Mucosa of rectum (tissue), 2 donors: ENCODE data around the gene MAB21L3.

Experiments
- H3K27ac ChIP-seq, 2 donors: one replicate each; pipeline ENCODE4 v1.7.0; 2013; ENCODE audit warnings: inconsistent platforms in 2 of 2, low read depth in 2 of 2, low read length in 2 of 2
- H3K27me3 ChIP-seq, 2 donors: one replicate each; pipeline ENCODE4 v1.7.0; 2013; ENCODE audit warnings: low read length in 2 of 2; ENCODE audit not compliant: control insufficient read depth in 2 of 2, insufficient read depth in 2 of 2
- H3K36me3 ChIP-seq, 2 donors: one replicate each; pipeline ENCODE4 v1.7.0; 2013; ENCODE audit warnings: low read length in 2 of 2; ENCODE audit not compliant: control insufficient read depth in 2 of 2, insufficient read depth in 2 of 2
- H3K4me1 ChIP-seq, 2 donors: one replicate each; pipeline ENCODE4 v1.7.0; 2013; ENCODE audit warnings: low read length in 2 of 2, mild to moderate bottlenecking in 1 of 2; ENCODE audit not compliant: control insufficient read depth in 2 of 2, insufficient read depth in 2 of 2
- H3K4me3 ChIP-seq, 2 donors: one replicate each; pipeline ENCODE4 v1.7.0; 2013; ENCODE audit warnings: low read length in 2 of 2
- H3K9ac ChIP-seq, 2 donors: one replicate each; pipeline ENCODE4 v1.7.0; 2013; ENCODE audit warnings: low read length in 2 of 2, low read depth in 1 of 2, mild to moderate bottlenecking in 1 of 2
- H3K9me3 ChIP-seq, 2 donors: one replicate each; pipeline ENCODE4 v1.7.0; 2013; ENCODE audit warnings: low read length in 2 of 2; ENCODE audit not compliant: control insufficient read depth in 2 of 2
- donor health status: healthy.
- donor health status: Normal muscosa, but diverticular disease.

Gene MAB21L3

GRCh38 chr1:116169898-116170297 is 58.7 kb downstream of the MAB21L3 start:
- H3K9ac ChIP-seq, result no peak overlapping the region
- peaks cover 0 to 2% of the 10 kb centered on the region in 2 donors for H3K27me3 ChIP-seq
- no peak overlapping the region for H3K4me3 ChIP-seq
- H3K9me3 ChIP-seq, result no peaks in the 10 kb centered on the region
- peaks cover 15 to 18% of the 10 kb centered on the region in 2 donors for H3K4me1 ChIP-seq
- H3K27ac ChIP-seq, result no peak overlapping the region
- H3K36me3 ChIP-seq, result no peaks in the 10 kb centered on the region

GRCh38 chr1:116170721-116171589 is 59.8 kb downstream of the MAB21L3 start:
- H3K4me1 ChIP-seq, result peaks cover 14 to 18% of the 10 kb centered on the region in 2 donors
- H3K36me3 ChIP-seq, result no peaks in the 10 kb centered on the region
- no peaks in the 10 kb centered on the region for H3K9me3 ChIP-seq
- H3K27ac ChIP-seq, result no peak overlapping the region
- H3K9ac ChIP-seq, result no peak overlapping the region
- peaks cover 0 to 2% of the 10 kb centered on the region in 2 donors for H3K27me3 ChIP-seq
- no peak overlapping the region for H3K4me3 ChIP-seq

- no peak overlapping the region for H3K4me3 ChIP-seq
- H3K4me1 ChIP-seq, result peaks cover 12 to 19% of the 10 kb centered on the region in 2 donors
- H3K27ac ChIP-seq, result no peak overlapping the region
- no peak overlapping the region for H3K9ac ChIP-seq
- no peaks in the 10 kb centered on the region for H3K9me3 ChIP-seq
- H3K27me3 ChIP-seq, result peaks cover 0 to 2% of the 10 kb centered on the region in 2 donors
- H3K36me3 ChIP-seq, result no peaks in the 10 kb centered on the region
Measured at GRCh38 chr1:116172666-116173065, 61.5 kb downstream of the MAB21L3 start.

GRCh38 chr1:116175611-116176010 is 64.4 kb downstream of the MAB21L3 start:
- no peaks in the 10 kb centered on the region for H3K9me3 ChIP-seq
- peaks cover 16 to 29% of the 10 kb centered on the region in 2 donors for H3K4me1 ChIP-seq
- no peak overlapping the region for H3K9ac ChIP-seq
- H3K36me3 ChIP-seq, result no peaks in the 10 kb centered on the region
- no peak overlapping the region for H3K27ac ChIP-seq
- H3K4me3 ChIP-seq, result no peak overlapping the region
- H3K27me3 ChIP-seq, result peaks cover 0 to 2% of the 10 kb centered on the region in 2 donors

GRCh38 chr1:116176306-116176789 is 65.1 kb downstream of the MAB21L3 start:
- peaks cover 16 to 29% of the 10 kb centered on the region in 2 donors for H3K4me1 ChIP-seq
- no peaks in the 10 kb centered on the region for H3K9me3 ChIP-seq
- H3K27me3 ChIP-seq, result peaks cover 0 to 2% of the 10 kb centered on the region in 2 donors
- no peak overlapping the region for H3K4me3 ChIP-seq
- no peak overlapping the region for H3K27ac ChIP-seq
- no peaks in the 10 kb centered on the region for H3K36me3 ChIP-seq
- H3K9ac ChIP-seq, result no peak overlapping the region

- Histone ChIP-seq H3K36me3 (no peaks in the 10 kb centered on the region), H3K27me3 (peaks cover 0 to 2% of the 10 kb centered on the region in 2 donors), H3K4me3 (no peak overlapping the region), H3K9me3 (no peaks in the 10 kb centered on the region), H3K27ac (peak overlapping the region in 1 of 2 donors; percentile 91), H3K9ac (no peak overlapping the region), H3K4me1 (peaks cover 16 to 29% of the 10 kb centered on the region in 2 donors)
Measured at GRCh38 chr1:116177861-116178260, 66.7 kb downstream of the MAB21L3 start.

GRCh38 chr1:116178837-116179236 is 67.6 kb downstream of the MAB21L3 start:
- Histone ChIP-seq H3K4me3 (peak overlapping the region in 1 of 2 donors; percentile 48), H3K9ac (no peak overlapping the region), H3K27ac (peak overlapping the region; percentile 69 to 91), H3K4me1 (peaks cover 16 to 29% of the 10 kb centered on the region in 2 donors), H3K9me3 (no peaks in the 10 kb centered on the region), H3K27me3 (no peaks in the 10 kb centered on the region), H3K36me3 (no peaks in the 10 kb centered on the region)

GRCh38 chr1:116179419-116179818 is 68.2 kb downstream of the MAB21L3 start:
- peaks cover 16 to 29% of the 10 kb centered on the region in 2 donors for H3K4me1 ChIP-seq
- H3K27me3 ChIP-seq, result no peaks in the 10 kb centered on the region
- no peaks in the 10 kb centered on the region for H3K9me3 ChIP-seq
- no peaks in the 10 kb centered on the region for H3K36me3 ChIP-seq
- H3K9ac ChIP-seq, result no peak overlapping the region
- no peak overlapping the region for H3K4me3 ChIP-seq
- peak overlapping the region; percentile 69 to 91 for H3K27ac ChIP-seq

GRCh38 chr1:116179964-116180363 is 68.8 kb downstream of the MAB21L3 start:
- H3K36me3 ChIP-seq, result no peaks in the 10 kb centered on the region
- peak overlapping the region; percentile 69 to 91 for H3K27ac ChIP-seq
- H3K4me3 ChIP-seq, result no peak overlapping the region
- peak overlapping the region in 1 of 2 donors; percentile 15 for H3K9ac ChIP-seq
- no peaks in the 10 kb centered on the region for H3K27me3 ChIP-seq
- H3K9me3 ChIP-seq, result no peaks in the 10 kb centered on the region
- H3K4me1 ChIP-seq, result peaks cover 16 to 29% of the 10 kb centered on the region in 2 donors

GRCh38 chr1:116182019-116182714 is 71.0 kb downstream of the MAB21L3 start:
- Histone ChIP-seq H3K36me3 (no peaks in the 10 kb centered on the region), H3K4me1 (peaks cover 16 to 29% of the 10 kb centered on the region in 2 donors), H3K27ac (no peak overlapping the region), H3K4me3 (no peak overlapping the region), H3K9ac (no peak overlapping the region), H3K9me3 (no peaks in the 10 kb centered on the region), H3K27me3 (no peaks in the 10 kb centered on the region)
